CD14-positive monocyte (primary cell): ENCODE measurements around the gene CXCR4. TPM values are rescaled to one million over a fixed set of nuclear protein-coding genes. Genes with fewer than 3 reads are reported as not detected.

Source experiments
- DNase-seq, 3 donors: peaks; one replicate each; pipeline ENCODE4 v3.0.0-alpha.2; 2011 to 2022
- H2AFZ ChIP-seq: 2 replicates; pipeline ENCODE4 v1.6.0; 2012; ENCODE audit warnings: mild to moderate bottlenecking, low read depth, low read length, inconsistent platforms; ENCODE audit not compliant: insufficient read depth, poor library complexity, severe bottlenecking
- H3K27ac ChIP-seq, 2 donors: 1 replicate in 1 of 2; 2 replicates in 1 of 2; pipeline ENCODE4 v1.5.1; 2012 to 2013; ENCODE audit warnings: low read length in 2 of 2, control low read depth in 1 of 2, inconsistent platforms in 1 of 2, low read depth in 1 of 2, mild to moderate bottlenecking in 1 of 2
- H3K27me3 ChIP-seq, 2 donors: one replicate each; pipeline versions ENCODE4 v1.6.0 to v1.6.1; 2011 to 2013; ENCODE audit warnings: low read length in 2 of 2; ENCODE audit not compliant: control insufficient read depth in 2 of 2, insufficient read depth in 2 of 2
- H3K36me3 ChIP-seq, 2 donors: replicated peaks in 1 of 2; 1 replicate in 1 of 2; 2 replicates in 1 of 2; pipeline versions ENCODE4 v1.5.1 to v1.6.1; 2012 to 2013; ENCODE audit warnings: low read length in 2 of 2, control low read depth in 1 of 2, inconsistent platforms in 1 of 2, mild to moderate bottlenecking in 1 of 2; ENCODE audit not compliant: insufficient read depth in 2 of 2, control insufficient read depth in 1 of 2
- H3K4me1 ChIP-seq, 2 donors: 1 replicate in 1 of 2; 2 replicates in 1 of 2; pipeline versions ENCODE4 v1.5.1 to v1.6.1; 2012 to 2013; ENCODE audit warnings: low read length in 2 of 2, control low read depth in 1 of 2, inconsistent platforms in 1 of 2, mild to moderate bottlenecking in 1 of 2, moderate library complexity in 1 of 2; ENCODE audit not compliant: insufficient read depth in 2 of 2, control insufficient read depth in 1 of 2
- H3K4me2 ChIP-seq: replicated peaks from 2 replicates; pipeline ENCODE3; 2012; ENCODE audit warnings: low read length, moderate library complexity, mild to moderate bottlenecking; ENCODE audit not compliant: poor library complexity, severe bottlenecking; ENCODE audit errors: extremely low read depth
- H3K4me3 ChIP-seq, 3 experiments: fragments of 200-600 bp in 1 of 3; sonication (generic) in 1 of 3; replicated peaks in 1 of 3; 1 replicate in 2 of 3; 2 replicates in 1 of 3; pipeline ENCODE4 v1.5.1; 2011 to 2013; ENCODE audit warnings: low read length in 3 of 3, mild to moderate bottlenecking in 3 of 3, control low read depth in 2 of 3, low read depth in 2 of 3, inconsistent platforms in 1 of 3, moderate library complexity in 1 of 3
- H3K79me2 ChIP-seq: 2 replicates; pipeline ENCODE4 v1.6.0; 2012; ENCODE audit warnings: mild to moderate bottlenecking, control low read depth, inconsistent platforms, low read length, moderate library complexity; ENCODE audit not compliant: insufficient read depth
- H3K9ac ChIP-seq: 2 replicates; pipeline ENCODE4 v1.6.0; 2017; ENCODE audit warnings: low read length, mild to moderate bottlenecking; ENCODE audit not compliant: insufficient read depth, poor library complexity, severe bottlenecking
- H3K9me3 ChIP-seq, 2 donors: replicated peaks in 1 of 2; 1 replicate in 1 of 2; 2 replicates in 1 of 2; pipeline versions ENCODE4 v1.5.1 to v1.6.1; 2012 to 2013; ENCODE audit warnings: low read length in 2 of 2, control low read depth in 1 of 2; ENCODE audit not compliant: control insufficient read depth in 1 of 2, insufficient read depth in 1 of 2
- H4K20me1 ChIP-seq: 2 replicates; pipeline ENCODE4 v1.6.0; 2012; ENCODE audit warnings: mild to moderate bottlenecking, low read length, control low read depth, moderate library complexity; ENCODE audit not compliant: insufficient read depth
- H3K27ac Mint-ChIP-seq, 7 donors: one replicate each; pipeline ENCODE4 v1.8.0; 2020; ENCODE audit warnings: mild to moderate bottlenecking in 7 of 7, mixed read lengths in 7 of 7, moderate library complexity in 6 of 7, inconsistent platforms in 2 of 7
- H3K27me3 Mint-ChIP-seq, 3 donors: one replicate each; pipeline ENCODE4 v1.8.0; 2021 to 2022; ENCODE audit warnings: low read depth in 3 of 3, mild to moderate bottlenecking in 3 of 3, mixed read lengths in 3 of 3, moderate library complexity in 3 of 3, inconsistent platforms in 1 of 3
- H3K36me3 Mint-ChIP-seq, 2 donors: one replicate each; pipeline ENCODE4 v1.8.0; 2020; ENCODE audit warnings: mixed read lengths in 2 of 2, inconsistent platforms in 1 of 2, mild to moderate bottlenecking in 1 of 2
- H3K4me1 Mint-ChIP-seq: one replicate; pipeline ENCODE4 v1.8.0; 2020; ENCODE audit warnings: mild to moderate bottlenecking, mixed read lengths
- H3K4me3 Mint-ChIP-seq, 2 donors: one replicate each; pipeline ENCODE4 v1.8.0; 2020; ENCODE audit warnings: mild to moderate bottlenecking in 2 of 2, mixed read lengths in 2 of 2, moderate library complexity in 1 of 2
- H3K9me3 Mint-ChIP-seq, 7 donors: one replicate each; pipeline ENCODE4 v1.8.0; 2020 to 2022; ENCODE audit warnings: mixed read lengths in 7 of 7, mild to moderate bottlenecking in 6 of 7, moderate library complexity in 6 of 7, inconsistent platforms in 2 of 7
- CTCF ChIP-seq: fragments of 200-600 bp; IDR thresholded peaks from one replicate; pipeline ENCODE4 v1.8.0; 2022; ENCODE audit warnings: antibody characterized with exemption, mild to moderate bottlenecking
- WGBS: methylation state at CpG from one replicate; pipeline ENCODE4 v1.1.5; 2013; ENCODE audit warnings: missing lambda C conversion rate; ENCODE audit not compliant: insufficient coverage; 5-methylcytosine and 5-hydroxymethylcytosine counted together
- intact Hi-C, 2 donors: fragments of 100-400 bp; cut with micrococcal nuclease; formaldehyde crosslinking; loops; one replicate each; pipeline versions ENCODE4 v1.15.0 to v1.15.1; 2023
- polyA plus RNA-seq, 3 donors: library from polyadenylated mRNA; depleted of rRNA in 1 of 3; unstranded in 2 of 3; stranded (reverse) in 1 of 3; fragments of 300-500 nt in 2 of 3; fragments of >200 nt in 1 of 3; fragmentation: Illumina TruSeq in 2 of 3; gene quantifications; 1 replicate in 2 of 3; 2 replicates in 1 of 3; pipeline ENCODE4 v1.2.3, GENCODE V29; 2012 to 2021

The CXCR4 gene
- polyA plus RNA-seq, 3 donors = 140 to 1,274 (median 391) TPM

- DNase-seq = no peak
- WGBS = 0% methylated on average over 2 of the region's 6 CpGs
- H3K27me3 ChIP-seq = no peaks in the 10 kb centered on the region
- no peak overlapping the region for H3K9ac ChIP-seq
- H3K36me3 ChIP-seq = no peaks in the 10 kb centered on the region
- H2AFZ ChIP-seq = no peak overlapping the region
- no peak overlapping the region for H3K4me3 ChIP-seq
- H3K36me3 Mint-ChIP-seq = peaks cover 0 to 7% of the 10 kb centered on the region in 2 donors
- peaks cover 90% of the 10 kb centered on the region for H3K4me1 Mint-ChIP-seq
- no peaks in the 10 kb centered on the region for H4K20me1 ChIP-seq
- intact Hi-C loops = loop anchor here in 1 of 2 donors (10.0 kb wide), 1 partner anchor 213 kb away; no protein-coding TSS in a partner anchor
- H3K4me3 Mint-ChIP-seq = no peak overlapping the region
- H3K4me2 ChIP-seq = no peak overlapping the region
- no peak for TF ChIP-seq CTCF
- no peak overlapping the region for H3K27ac ChIP-seq
- no peaks in the 10 kb centered on the region for H3K9me3 ChIP-seq
- peaks cover 64 to 86% of the 10 kb centered on the region in 2 donors for H3K4me1 ChIP-seq
- H3K27me3 Mint-ChIP-seq = peaks cover 0 to 1% (median 1%) of the 10 kb centered on the region in 3 donors
- H3K9me3 Mint-ChIP-seq = no peaks in the 10 kb centered on the region
- H3K27ac Mint-ChIP-seq = peak overlapping the region in 1 of 7 donors; percentile 38
- peaks cover 8% of the 10 kb centered on the region for H3K79me2 ChIP-seq
Observed at GRCh38 chr2:136127356-136127755, 9.4 kb upstream of the CXCR4 start.

- intact Hi-C loops = loop anchor here in 1 of 2 donors (10.0 kb wide), 1 partner anchor 212 kb away; no protein-coding TSS in a partner anchor
Observed at GRCh38 chr2:136126421-136126926, 8.5 kb upstream of the CXCR4 start.

More at GRCh38 chr2:136126421-136126926, 8.5 kb upstream of the CXCR4 start:
- no peak for TF ChIP-seq CTCF
- H3K4me1 Mint-ChIP-seq = peaks cover 90% of the 10 kb centered on the region
- peaks cover 0 to 1% (median 1%) of the 10 kb centered on the region in 3 donors for H3K27me3 Mint-ChIP-seq
- Histone ChIP-seq H3K9me3 (no peaks in the 10 kb centered on the region), H3K27ac (no peak overlapping the region), H2AFZ (no peak overlapping the region), H3K27me3 (no peaks in the 10 kb centered on the region), H3K4me2 (no peak overlapping the region), H3K4me1 (peaks cover 59 to 86% of the 10 kb centered on the region in 2 donors), H4K20me1 (no peaks in the 10 kb centered on the region), H3K36me3 (no peaks in the 10 kb centered on the region), H3K79me2 (peaks cover 8% of the 10 kb centered on the region), H3K9ac (no peak overlapping the region), H3K4me3 (no peak overlapping the region)
- 41% methylated on average over 4 of the region's 6 CpGs for WGBS
- peaks cover 0 to 7% of the 10 kb centered on the region in 2 donors for H3K36me3 Mint-ChIP-seq
- peak overlapping the region in 1 of 2 donors; percentile 61 for H3K4me3 Mint-ChIP-seq
- no peaks in the 10 kb centered on the region for H3K9me3 Mint-ChIP-seq
- H3K27ac Mint-ChIP-seq = peak overlapping the region in 4 of 7 donors; percentile 3 to 66 (median 48)
- DNase-seq = no peak
